GM18873 (cell line): ENCODE data around the gene ATR.
A peak's percentile ranks its signal among the peaks of the same experiment; 100 is the strongest.
"Not testable (repeated sequence)": the region's sequence is repeated elsewhere in the genome, so short reads cannot be mapped to it uniquely, and the experiment has no call there.

Experiments used
- ATAC-seq: cut with Tn5 transposase; IDR thresholded peaks from one replicate; pipeline ENCODE4 v1.9.1; 2021; ENCODE audit warnings: mild to moderate bottlenecking, moderate library complexity, moderate number of reproducible peaks; ENCODE audit not compliant: unreplicated experiment, low FRiP score

The ATR gene

GRCh38 chr3:142459929-142460328 is 118.6 kb downstream of the ATR start:
- no peak for ATAC-seq

- ATAC-seq, result no peak
These were observed 119.4 kb downstream of the ATR start for GRCh38 chr3:142459096-142459495.

GRCh38 chr3:142450881-142451280 is 127.7 kb downstream of the ATR start:
- ATAC-seq, result no peak

- no peak for ATAC-seq
These were observed 128.3 kb downstream of the ATR start for GRCh38 chr3:142450189-142450588.

GRCh38 chr3:142447852-142448823 is 130.4 kb downstream of the ATR start, which contains the start of gene XRN1:
Gene XRN1, minus strand, starts transcription at chr3:142448037. Its CDS starts 93 bp downstream, at chr3:142447944.
- peak; percentile 36 for ATAC-seq

GRCh38 chr3:142447301-142447851 is 131.2 kb downstream of the ATR start:
- ATAC-seq, result peak; percentile 13

- peak; percentile 64 for ATAC-seq
These were observed 132.7 kb downstream of the ATR start for GRCh38 chr3:142445816-142446254.

- ATAC-seq, result no peak
These were observed 134.2 kb downstream of the ATR start for GRCh38 chr3:142444343-142444742.

- not testable (repeated sequence) for ATAC-seq
These were observed 135.5 kb downstream of the ATR start for GRCh38 chr3:142443060-142443459.

- not testable (repeated sequence) for ATAC-seq
These were observed 138.9 kb downstream of the ATR start for GRCh38 chr3:142439499-142440220.

GRCh38 chr3:142438096-142438495 is 140.4 kb downstream of the ATR start:
- ATAC-seq, result not testable (repeated sequence)

GRCh38 chr3:142436951-142437585 is 141.5 kb downstream of the ATR start:
- no peak for ATAC-seq

- ATAC-seq, result no peak
These were observed 144.0 kb downstream of the ATR start for GRCh38 chr3:142434503-142434902.

GRCh38 chr3:142433110-142433509 is 145.4 kb downstream of the ATR start:
- no peak for ATAC-seq

GRCh38 chr3:142429582-142429981 is 149.0 kb downstream of the ATR start:
- ATAC-seq, result no peak

- no peak for ATAC-seq
These were observed 153.8 kb downstream of the ATR start for GRCh38 chr3:142424754-142425153.

GRCh38 chr3:142418926-142419592 is 159.5 kb downstream of the ATR start:
- ATAC-seq, result no peak

GRCh38 chr3:142417302-142417701 is 161.2 kb downstream of the ATR start:
- ATAC-seq, result no peak

- not testable (repeated sequence) for ATAC-seq
These were observed 178.0 kb downstream of the ATR start for GRCh38 chr3:142400537-142400936.
